A673 (cell line): Measurements from ENCODE around the gene PID1. TPM values are rescaled to one million over a fixed set of nuclear protein-coding genes. Genes with fewer than 3 reads are reported as not detected.

Source experiments
- BruUV-seq: library from RNA; stranded (reverse); fragments of 400-500 nt; replicated peaks from 2 replicates; lab custom pipeline; 2021; lab: Mats Ljungman, UMichigan
- CTCF ChIA-PET: fragments of 300-600 bp; sonication (Branson Sonifier 250); formaldehyde crosslinking; loops from one replicate; lab custom pipeline; 2022; ENCODE audit warnings: antibody characterized with exemption; lab: Charles Lee
- POLR2A ChIA-PET: fragments of 300-600 bp; sonication (Branson Sonifier 250); formaldehyde crosslinking; loops from one replicate; lab custom pipeline; 2022; ENCODE audit warnings: antibody characterized with exemption; ENCODE audit not compliant: low non-redundant PET; lab: Charles Lee
- DNase-seq: peaks from one replicate; pipeline ENCODE4 v3.0.0-alpha.2; 2015; ENCODE audit warnings: low spot score
- H3K27ac ChIP-seq: fragments of 200-600 bp; sonication (generic); 2 replicates; pipeline ENCODE4 v1.5.1; 2016; ENCODE audit warnings: mixed run types, low read depth, mild to moderate bottlenecking, mixed read lengths, antibody characterized with exemption, low read length; ENCODE audit not compliant: poor library complexity, severe bottlenecking
- H3K27me3 ChIP-seq: fragments of 200-600 bp; sonication (generic); replicated peaks from 2 replicates; pipeline ENCODE4 v1.6.1; 2017; ENCODE audit warnings: mixed run types, low read depth, mild to moderate bottlenecking, mixed read lengths, antibody characterized with exemption, low read length; ENCODE audit not compliant: insufficient read depth, poor library complexity
- H3K36me3 ChIP-seq: fragments of 200-600 bp; sonication (generic); 2 replicates; pipeline ENCODE4 v1.6.1; 2016; ENCODE audit warnings: mixed run types, mild to moderate bottlenecking, mixed read lengths, antibody characterized with exemption, low read length; ENCODE audit not compliant: insufficient read depth, poor library complexity, severe bottlenecking
- H3K4me1 ChIP-seq: fragments of 200-600 bp; sonication (generic); 2 replicates; pipeline ENCODE4 v1.6.1; 2017; ENCODE audit warnings: mixed run types, mild to moderate bottlenecking, mixed read lengths, antibody characterized with exemption, low read length; ENCODE audit not compliant: insufficient read depth, poor library complexity, severe bottlenecking
- H3K4me3 ChIP-seq: fragments of 200-600 bp; sonication (generic); 2 replicates; pipeline ENCODE4 v1.5.1; 2016; ENCODE audit warnings: low read depth, mixed run types, mild to moderate bottlenecking, mixed read lengths, low read length; ENCODE audit not compliant: poor library complexity, severe bottlenecking
- H3K9me3 ChIP-seq: fragments of 200-600 bp; sonication (generic); 2 replicates; pipeline ENCODE4 v1.6.1; 2016; ENCODE audit warnings: mixed run types, low read depth, mild to moderate bottlenecking, mixed read lengths, antibody characterized with exemption, low read length; ENCODE audit not compliant: poor library complexity, severe bottlenecking
- CTCF ChIP-seq: fragments of 300-800, 200-600 bp; sonication (generic); conservative IDR thresholded peaks from 2 replicates; pipeline ENCODE4 v1.5.1; 2017; ENCODE audit warnings: low read depth, mild to moderate bottlenecking, antibody characterized with exemption, low read length, moderate library complexity, mixed read lengths
- EZH2 ChIP-seq: fragments of 200-600 bp; sonication (generic); IDR thresholded peaks from 2 replicates; pipeline ENCODE4 v1.6.1; 2017; ENCODE audit warnings: borderline replicate concordance, low read depth, mild to moderate bottlenecking, mixed read lengths, antibody characterized with exemption, low read length; ENCODE audit not compliant: poor library complexity, severe bottlenecking
- intact Hi-C: fragments of 100-400 bp; cut with micrococcal nuclease; formaldehyde crosslinking; loops from one replicate; pipeline ENCODE4 v1.10.0; 2022; ENCODE audit not compliant: unreplicated experiment
- total RNA-seq: library from RNA; stranded (reverse); gene quantifications from 2 replicates; pipeline ENCODE4 v1.2.3, GENCODE V29; 2021

Gene PID1
- total RNA-seq, 1 experiment from 2014 or later: 1.5 TPM

GRCh38 chr2:229174794-229175496 is 96.1 kb downstream of the PID1 start:
- intact Hi-C loops: no loop called here
- no peak for DNase-seq
- ChIA-PET CTCF (no interaction called here), POLR2A (no interaction called here)
- no peak for TF ChIP-seq CTCF
- no peak for TF ChIP-seq EZH2
- no peaks in the 10 kb centered on the region for H3K27me3 ChIP-seq
- no TSS peak for BruUV-seq
- no peaks in the 10 kb centered on the region for H3K4me1 ChIP-seq
- H3K4me3 ChIP-seq: no peak overlapping the region
- no peak overlapping the region for H3K27ac ChIP-seq
- H3K36me3 ChIP-seq: no peaks in the 10 kb centered on the region
- H3K9me3 ChIP-seq: no peaks in the 10 kb centered on the region

- intact Hi-C loops: no loop called here
- BruUV-seq: no TSS peak
- Histone ChIP-seq H3K27me3 (no peaks in the 10 kb centered on the region), H3K4me1 (no peaks in the 10 kb centered on the region), H3K36me3 (no peaks in the 10 kb centered on the region), H3K27ac (no peak overlapping the region), H3K9me3 (no peaks in the 10 kb centered on the region), H3K4me3 (no peak overlapping the region)
- POLR2A ChIA-PET: no interaction called here
- no peak for DNase-seq
- TF ChIP-seq EZH2 (no peak), CTCF (no peak)
- CTCF ChIA-PET: no interaction called here
Measured at GRCh38 chr2:229173825-229174359, 97.2 kb downstream of the PID1 start.

- H3K27ac ChIP-seq: no peak overlapping the region
- H3K36me3 ChIP-seq: no peaks in the 10 kb centered on the region
- TF ChIP-seq EZH2 (no peak), CTCF (no peak)
- H3K4me3 ChIP-seq: no peak overlapping the region
- intact Hi-C loops: no loop called here
- no TSS peak for BruUV-seq
- no peaks in the 10 kb centered on the region for H3K4me1 ChIP-seq
- no peaks in the 10 kb centered on the region for H3K27me3 ChIP-seq
- DNase-seq: no peak
- no peaks in the 10 kb centered on the region for H3K9me3 ChIP-seq
- POLR2A ChIA-PET: no interaction called here
- CTCF ChIA-PET: no interaction called here
Measured at GRCh38 chr2:229170916-229171315, 100.2 kb downstream of the PID1 start.
